Measurements from ENCODE around the gene ADAP1. TPM values are rescaled to one million over a fixed set of nuclear protein-coding genes. Genes with fewer than 3 reads are reported as not detected.

ADAP1 gene
- total and polyA plus RNA-seq, 9 donors = 2.0 to 6.1 (median 3.3) TPM

- 54% methylated on average over 15 of the region's 19 CpGs for WGBS (ENCODE audit: insufficient coverage)
- no peak overlapping the region for H3K4me3 ChIP-seq (ENCODE audit: low read length)
- no peaks in the 10 kb centered on the region for H3K36me3 ChIP-seq (ENCODE audit: control insufficient read depth, insufficient read depth, low read length)
- H3K27ac ChIP-seq (ENCODE audit: low read length) = peak overlapping the region; percentile 38
- peaks cover 7% of the 10 kb centered on the region for H3K27me3 ChIP-seq (ENCODE audit: control insufficient read depth, insufficient read depth, low read length)
- DNase-seq = peak; percentile 59
- no peaks in the 10 kb centered on the region for H3K9me3 ChIP-seq (replicated peaks; ENCODE audit: control insufficient read depth, low read depth, low read length)
- H3K4me1 ChIP-seq (ENCODE audit: control insufficient read depth, insufficient read depth, low read length) = peaks cover 38% of the 10 kb centered on the region
These were observed 27.5 kb upstream of the ADAP1 start for GRCh38 chr7:981793-982510.

DNA sequence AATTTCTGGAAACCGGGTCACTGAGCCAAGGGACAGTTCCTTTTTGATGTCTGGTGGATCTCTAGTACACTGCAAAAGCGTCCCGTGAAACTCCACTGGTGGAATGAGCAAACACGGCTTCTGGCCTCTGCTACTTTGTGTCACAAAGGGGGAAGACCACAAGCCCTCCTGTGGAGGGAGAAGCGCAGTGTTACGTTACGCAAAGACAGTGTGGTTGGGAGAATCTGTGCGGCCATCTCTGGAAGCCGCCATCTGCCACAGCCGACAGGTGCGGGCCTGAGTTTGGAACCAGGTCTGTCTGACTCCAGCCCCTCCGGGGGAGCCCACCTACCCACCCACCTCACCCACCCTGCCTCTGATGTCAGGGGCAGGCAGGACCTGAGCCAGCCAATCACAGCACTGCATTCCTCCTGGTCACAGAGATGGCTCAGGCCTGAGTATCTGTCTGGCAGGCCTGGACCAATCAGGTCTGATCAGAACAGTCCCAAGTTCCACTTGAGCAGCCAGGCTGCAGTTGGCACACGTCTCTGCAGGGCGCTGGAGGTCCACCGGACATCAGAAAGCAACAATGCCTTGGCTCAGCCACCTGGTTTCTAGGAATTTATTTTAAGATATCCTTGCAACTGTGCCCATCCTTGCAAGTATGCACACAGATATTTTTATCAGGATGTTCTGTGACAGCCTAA is 25.5 kb upstream of the ADAP1 start:
- no peak for DNase-seq
- no peaks in the 10 kb centered on the region for H3K9me3 ChIP-seq (replicated peaks; ENCODE audit: control insufficient read depth, low read depth, low read length)
- H3K4me1 ChIP-seq (ENCODE audit: control insufficient read depth, insufficient read depth, low read length) = peaks cover 35% of the 10 kb centered on the region
- no peaks in the 10 kb centered on the region for H3K27me3 ChIP-seq (ENCODE audit: control insufficient read depth, insufficient read depth, low read length)
- H3K4me3 ChIP-seq (ENCODE audit: low read length) = no peak overlapping the region
- no peaks in the 10 kb centered on the region for H3K36me3 ChIP-seq (ENCODE audit: control insufficient read depth, insufficient read depth, low read length)
- H3K27ac ChIP-seq (ENCODE audit: low read length) = no peak overlapping the region
- 23% methylated on average over 7 of the region's 15 CpGs for WGBS (ENCODE audit: insufficient coverage)

- 83% methylated on average over 15 of the region's 16 CpGs for WGBS (ENCODE audit: insufficient coverage)
- no peak overlapping the region for H3K27ac ChIP-seq (ENCODE audit: low read length)
- no peak for DNase-seq
- peaks cover 39% of the 10 kb centered on the region for H3K4me1 ChIP-seq (ENCODE audit: control insufficient read depth, insufficient read depth, low read length)
- no peaks in the 10 kb centered on the region for H3K9me3 ChIP-seq (replicated peaks; ENCODE audit: control insufficient read depth, low read depth, low read length)
- H3K27me3 ChIP-seq (ENCODE audit: control insufficient read depth, insufficient read depth, low read length) = no peaks in the 10 kb centered on the region
- H3K4me3 ChIP-seq (ENCODE audit: low read length) = no peak overlapping the region
- H3K36me3 ChIP-seq (ENCODE audit: control insufficient read depth, insufficient read depth, low read length) = no peaks in the 10 kb centered on the region
These were observed 24.7 kb upstream of the ADAP1 start for GRCh38 chr7:979151-979550.

- no peaks in the 10 kb centered on the region for H3K9me3 ChIP-seq (replicated peaks; ENCODE audit: control insufficient read depth, low read depth, low read length)
- peaks cover 40% of the 10 kb centered on the region for H3K4me1 ChIP-seq (ENCODE audit: control insufficient read depth, insufficient read depth, low read length)
- H3K27me3 ChIP-seq (ENCODE audit: control insufficient read depth, insufficient read depth, low read length) = no peaks in the 10 kb centered on the region
- 81% methylated on average over 24 of the region's 24 CpGs for WGBS (ENCODE audit: insufficient coverage)
- no peaks in the 10 kb centered on the region for H3K36me3 ChIP-seq (ENCODE audit: control insufficient read depth, insufficient read depth, low read length)
- H3K4me3 ChIP-seq (ENCODE audit: low read length) = no peak overlapping the region
- no peak overlapping the region for H3K27ac ChIP-seq (ENCODE audit: low read length)
- no peak for DNase-seq
These were observed 24.1 kb upstream of the ADAP1 start for GRCh38 chr7:978416-979091.

GRCh38 chr7:978049-978346 is 23.5 kb upstream of the ADAP1 start:
- Histone ChIP-seq H3K9me3 (replicated peaks; ENCODE audit: control insufficient read depth, low read depth, low read length) (no peaks in the 10 kb centered on the region), H3K4me1 (ENCODE audit: control insufficient read depth, insufficient read depth, low read length) (peaks cover 37% of the 10 kb centered on the region), H3K36me3 (ENCODE audit: control insufficient read depth, insufficient read depth, low read length) (no peaks in the 10 kb centered on the region), H3K27ac (ENCODE audit: low read length) (no peak overlapping the region), H3K4me3 (ENCODE audit: low read length) (no peak overlapping the region), H3K27me3 (ENCODE audit: control insufficient read depth, insufficient read depth, low read length) (no peaks in the 10 kb centered on the region)
- DNase-seq = no peak
- WGBS (ENCODE audit: insufficient coverage) = 33% methylated on average over 4 of the region's 7 CpGs

DNA sequence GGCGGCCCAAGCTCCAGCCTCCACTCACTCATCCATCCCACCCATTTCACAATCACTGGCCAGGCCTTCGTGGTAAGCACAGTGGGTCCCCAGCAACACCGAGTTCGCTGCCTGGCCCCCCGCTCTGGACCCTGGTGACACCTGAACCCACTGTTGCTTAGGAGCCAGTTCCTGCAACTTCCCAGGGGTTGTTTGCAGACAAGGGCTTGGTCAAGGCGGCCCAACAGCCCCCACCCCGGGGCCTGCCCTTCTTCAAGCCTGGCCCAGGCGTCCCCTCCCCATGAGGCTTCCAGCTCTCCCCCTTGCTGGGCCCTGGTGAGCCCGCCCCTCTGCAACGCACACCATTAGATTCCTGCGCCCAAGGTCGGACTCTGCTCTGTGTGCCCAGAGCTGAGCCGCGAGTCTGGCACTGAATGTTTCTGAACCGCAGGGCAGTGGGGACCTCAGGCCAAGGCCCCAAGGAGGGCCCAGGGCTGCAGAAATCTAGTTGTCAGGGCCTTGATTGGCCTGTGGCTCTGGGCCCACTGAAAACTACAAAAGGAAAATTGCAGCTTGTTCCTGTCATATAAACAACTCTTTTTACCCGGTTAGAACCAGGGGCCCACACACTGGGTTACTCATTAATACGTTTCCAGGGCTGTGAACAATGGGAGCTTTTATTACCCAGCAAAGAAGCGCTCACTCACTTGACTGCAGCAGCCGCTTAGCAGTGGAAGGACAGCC is 23.0 kb upstream of the ADAP1 start:
- Histone ChIP-seq H3K27ac (ENCODE audit: low read length) (no peak overlapping the region), H3K27me3 (ENCODE audit: control insufficient read depth, insufficient read depth, low read length) (no peaks in the 10 kb centered on the region), H3K4me1 (ENCODE audit: control insufficient read depth, insufficient read depth, low read length) (peaks cover 32% of the 10 kb centered on the region), H3K9me3 (replicated peaks; ENCODE audit: control insufficient read depth, low read depth, low read length) (no peaks in the 10 kb centered on the region), H3K36me3 (ENCODE audit: control insufficient read depth, insufficient read depth, low read length) (peaks cover 5% of the 10 kb centered on the region), H3K4me3 (ENCODE audit: low read length) (no peak overlapping the region)
- 55% methylated on average over 18 of the region's 19 CpGs for WGBS (ENCODE audit: insufficient coverage)
- DNase-seq = no peak

- H3K27me3 ChIP-seq (ENCODE audit: control insufficient read depth, insufficient read depth, low read length) = no peaks in the 10 kb centered on the region
- DNase-seq = no peak
- WGBS (ENCODE audit: insufficient coverage) = 82% methylated on average over 16 of the region's 19 CpGs
- H3K36me3 ChIP-seq (ENCODE audit: control insufficient read depth, insufficient read depth, low read length) = peaks cover 10% of the 10 kb centered on the region
- H3K4me3 ChIP-seq (ENCODE audit: low read length) = no peak overlapping the region
- H3K27ac ChIP-seq (ENCODE audit: low read length) = no peak overlapping the region
- peaks cover 27% of the 10 kb centered on the region for H3K4me1 ChIP-seq (ENCODE audit: control insufficient read depth, insufficient read depth, low read length)
- H3K9me3 ChIP-seq (replicated peaks; ENCODE audit: control insufficient read depth, low read depth, low read length) = no peaks in the 10 kb centered on the region
These were observed 22.4 kb upstream of the ADAP1 start for GRCh38 chr7:976901-977325.

DNA sequence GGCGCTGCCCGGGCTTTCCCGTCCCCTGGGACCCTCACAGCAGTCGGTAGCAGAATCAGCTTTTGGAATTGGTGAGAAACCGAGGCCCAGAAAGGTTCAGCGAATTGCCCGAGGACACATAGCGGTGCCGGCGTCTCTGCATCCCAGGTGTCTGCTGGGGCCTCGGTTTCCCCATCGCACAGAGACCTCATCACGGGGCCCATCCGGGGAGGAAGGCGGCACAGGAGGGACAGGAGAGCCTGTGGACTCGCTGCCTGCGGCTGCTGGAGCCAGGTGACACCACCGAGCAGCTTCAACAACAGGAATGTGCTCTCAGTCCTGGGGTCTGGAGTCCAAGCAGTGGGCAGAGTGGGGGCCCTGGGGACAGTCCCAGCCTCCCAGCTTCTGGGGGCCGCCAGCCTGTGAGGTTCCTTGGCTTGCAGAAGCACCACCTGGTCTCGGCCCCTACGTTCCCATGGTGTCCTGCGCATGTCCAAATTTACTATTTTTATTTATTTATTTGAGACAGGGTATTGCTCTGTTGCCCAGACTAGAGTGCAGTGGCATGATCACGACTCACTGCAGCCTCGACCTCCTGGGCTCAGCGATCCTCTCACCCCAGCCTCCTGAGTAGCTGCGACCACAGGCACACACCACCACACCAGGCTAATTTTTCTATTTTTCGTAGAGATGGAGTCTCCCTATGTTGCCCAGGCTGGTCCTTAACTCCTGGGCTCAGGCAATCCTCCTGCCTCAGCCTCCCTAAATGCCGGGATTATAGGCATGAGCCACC is 21.4 kb upstream of the ADAP1 start:
- H3K27ac ChIP-seq (ENCODE audit: low read length) = no peak overlapping the region
- 45% methylated on average over 24 of the region's 28 CpGs for WGBS (ENCODE audit: insufficient coverage)
- H3K4me1 ChIP-seq (ENCODE audit: control insufficient read depth, insufficient read depth, low read length) = peaks cover 23% of the 10 kb centered on the region

DNA sequence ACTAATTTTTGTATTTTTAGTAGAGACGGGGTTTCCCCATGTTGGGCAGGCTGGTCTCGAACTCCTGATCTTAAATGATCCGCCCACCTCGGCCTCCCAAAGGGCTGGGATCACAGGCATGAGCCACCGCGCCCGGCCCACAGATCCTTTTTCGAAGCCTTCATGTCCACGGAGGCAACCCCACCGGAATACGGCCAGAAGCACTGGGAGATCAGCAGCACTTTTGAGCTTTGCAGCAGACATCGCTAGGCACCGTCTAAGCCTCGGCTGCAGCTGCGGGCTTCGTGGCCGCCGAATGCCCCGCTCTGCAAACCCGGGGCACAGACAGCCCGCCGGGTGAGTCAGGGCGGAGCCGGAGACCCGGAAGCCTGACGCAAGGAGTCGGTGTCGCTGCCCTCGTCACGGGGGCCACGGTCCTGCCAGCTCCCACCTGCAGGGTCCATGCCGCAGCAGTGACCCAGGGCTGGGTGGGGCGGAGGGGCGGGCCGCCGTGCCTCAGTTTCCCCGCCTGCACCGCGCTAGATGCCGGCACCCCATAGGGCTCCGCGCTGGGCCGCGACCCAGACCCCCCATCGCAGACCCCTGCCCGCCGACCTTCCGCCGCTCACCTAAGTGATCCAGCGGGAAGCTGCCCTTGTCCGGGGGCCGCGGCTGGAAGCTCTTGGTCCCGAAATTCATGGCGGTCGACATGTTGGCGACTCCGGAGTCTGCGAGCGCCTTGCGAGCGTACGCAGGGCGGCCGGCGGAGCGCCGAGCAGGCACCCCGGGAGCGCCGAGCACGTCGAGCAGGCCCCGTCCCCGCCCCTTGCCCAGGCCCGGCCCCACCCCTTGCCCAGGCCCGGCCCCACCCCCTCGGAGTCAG is 20.6 kb upstream of the ADAP1 start, which contains the start of gene COX19:
TSS of gene COX19 (minus strand) at position 730 of the 862 bp plus-strand sequence. CDS start at position 690, 40 bp downstream.
- Histone ChIP-seq H3K4me3 (ENCODE audit: low read length) (peak within 1 kb of the TSS; percentile 85), H3K9me3 (replicated peaks; ENCODE audit: control insufficient read depth, low read depth, low read length) (no peaks in the 10 kb centered on the region), H3K27me3 (ENCODE audit: control insufficient read depth, insufficient read depth, low read length) (no peaks in the 10 kb centered on the region), H3K27ac (ENCODE audit: low read length) (peak within 1 kb of the TSS; percentile 79), H3K36me3 (ENCODE audit: control insufficient read depth, insufficient read depth, low read length) (peaks cover 22% of the 10 kb centered on the region), H3K4me1 (ENCODE audit: control insufficient read depth, insufficient read depth, low read length) (peaks cover 21% of the 10 kb centered on the region)
- DNase-seq = peak; percentile 94
- under 1% methylated on average over 72 of the region's 78 CpGs for WGBS (ENCODE audit: insufficient coverage)

More for the DNA sequence above, 21.4 kb upstream of the ADAP1 start:
- H3K4me3 ChIP-seq (ENCODE audit: low read length) = peak overlapping the region; percentile 32
- H3K27me3 ChIP-seq (ENCODE audit: control insufficient read depth, insufficient read depth, low read length) = no peaks in the 10 kb centered on the region
- no peaks in the 10 kb centered on the region for H3K9me3 ChIP-seq (replicated peaks; ENCODE audit: control insufficient read depth, low read depth, low read length)
- no peak for DNase-seq
- peaks cover 17% of the 10 kb centered on the region for H3K36me3 ChIP-seq (ENCODE audit: control insufficient read depth, insufficient read depth, low read length)

Measured in muscle of leg (tissue), 11 donors.